Epithelial cell of esophagus (primary cell): ENCODE results near the gene PTOV1.

ENCODE experiments used
- DNase-seq: peaks from one replicate; pipeline ENCODE4 v3.0.0; 2010; ENCODE audit warnings: low read depth
- H3K4me3 ChIP-seq: 2 replicates; pipeline ENCODE4 v1.5.1; 2011; ENCODE audit warnings: mild to moderate bottlenecking, low read length, control low read depth
- CTCF ChIP-seq: IDR thresholded peaks from 2 replicates; pipeline ENCODE4 v1.5.1; 2011; ENCODE audit warnings: low read depth, mild to moderate bottlenecking, low read length, control low read depth, inconsistent platforms; ENCODE audit not compliant: insufficient read depth; ENCODE audit errors: missing control alignments

PTOV1 gene

GRCh38 chr19:49860336-49861102 is 9.6 kb downstream of the PTOV1 start:
- TF ChIP-seq CTCF = no peak
- H3K4me3 ChIP-seq = no peak overlapping the region
- no peak for DNase-seq

- H3K4me3 ChIP-seq = no peak overlapping the region
- peak; percentile 47 for DNase-seq
- no peak for TF ChIP-seq CTCF
These were observed 10.1 kb downstream of the PTOV1 start for GRCh38 chr19:49861107-49861506.

GRCh38 chr19:49861541-49862378 is 10.8 kb downstream of the PTOV1 start:
- H3K4me3 ChIP-seq = no peak overlapping the region
- no peak for TF ChIP-seq CTCF
- peak; percentile 24 for DNase-seq

GRCh38 chr19:49862391-49863253 is 11.7 kb downstream of the PTOV1 start:
- no peak overlapping the region for H3K4me3 ChIP-seq
- TF ChIP-seq CTCF = peak; percentile 20
- DNase-seq = no peak

GRCh38 chr19:49863254-49863934 is 12.4 kb downstream of the PTOV1 start:
- DNase-seq = no peak
- no peak overlapping the region for H3K4me3 ChIP-seq
- no peak for TF ChIP-seq CTCF

- no peak for DNase-seq
- no peak overlapping the region for H3K4me3 ChIP-seq
- TF ChIP-seq CTCF = no peak
These were observed 13.0 kb downstream of the PTOV1 start for GRCh38 chr19:49863935-49864320.
